ENCODE results near the gene SRSF4.

DNA sequence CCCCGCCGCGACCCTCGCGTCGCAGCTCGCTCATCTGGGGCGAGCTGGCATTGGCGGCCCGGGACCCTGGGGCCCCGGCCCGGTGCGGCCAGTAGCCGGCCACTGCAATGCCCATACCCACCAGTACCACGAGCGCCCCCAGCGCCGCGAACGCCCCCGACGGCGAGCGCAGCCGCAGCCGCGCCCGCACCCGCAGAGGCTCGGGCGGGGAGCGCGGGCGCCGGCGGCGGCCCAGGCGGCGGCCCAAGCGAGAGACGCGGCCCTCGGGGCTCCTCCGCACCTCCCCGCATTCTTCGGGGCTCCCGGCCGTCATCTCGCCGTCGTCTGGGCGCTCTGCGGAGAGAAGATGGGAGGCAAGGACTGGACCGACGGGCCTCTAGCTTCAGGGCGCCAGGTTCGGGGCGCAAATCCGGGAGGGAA lies 60.2 kb downstream of the SRSF4 start:
- TF ChIP-seq GATA2 (IDR thresholded peaks at IDR 0.05; ENCODE audit: low read depth, low read length) (no peak), GATA3 (IDR thresholded peaks at IDR 0.05; ENCODE audit: low read depth, low read length) (no peak)
